Middle frontal gyrus (tissue), 1 donor: ENCODE data around the gene VTI1A.
"Not testable (repeated sequence)": the region's sequence is repeated elsewhere in the genome, so short reads cannot be mapped to it uniquely, and the experiment has no call there.

Experiments used
- DNase-seq: peaks from one replicate; pipeline ENCODE4 v3.0.0-alpha.2; 2015; ENCODE audit warnings: low spot score; ENCODE audit errors: extremely low spot score

The VTI1A gene

DNA sequence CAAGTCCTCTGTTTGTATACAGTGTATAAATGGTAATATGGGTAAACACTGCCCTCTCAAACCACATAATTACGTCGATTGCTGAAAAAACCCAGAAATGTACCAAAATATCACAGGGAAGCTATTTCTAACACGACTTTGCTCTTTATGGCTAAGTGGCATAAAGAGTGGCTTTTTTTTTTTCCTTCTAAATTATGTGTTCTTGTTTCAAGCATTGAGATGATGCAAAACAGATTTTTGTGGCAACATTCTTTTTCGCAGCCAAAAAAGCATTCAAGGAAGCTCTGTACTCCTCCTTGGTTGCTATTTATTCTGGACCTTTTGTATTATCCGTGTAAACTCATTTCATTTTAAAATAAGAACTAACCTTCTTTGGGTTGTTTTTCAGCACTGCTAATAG lies 138.9 kb downstream of the VTI1A start:
- DNase-seq, result no peak

DNA sequence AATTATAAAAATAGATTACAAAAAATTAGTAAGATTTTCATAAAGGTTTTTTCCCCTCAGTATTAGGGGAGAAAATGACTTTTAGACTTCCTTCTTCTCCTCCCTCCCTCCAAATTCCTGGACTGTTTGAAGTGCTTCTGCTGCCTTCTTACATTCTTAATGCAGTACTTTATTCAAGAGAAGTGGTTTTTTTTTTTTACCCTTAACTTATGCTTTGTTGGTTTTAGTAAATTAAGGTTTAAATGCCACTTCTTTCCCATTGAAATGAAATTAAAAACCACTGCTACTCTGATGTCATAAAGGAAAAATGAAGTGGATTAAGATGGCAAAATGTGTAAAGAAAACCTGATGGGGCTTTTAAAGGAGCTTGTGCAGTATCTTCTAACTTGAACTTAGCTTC lies 140.7 kb downstream of the VTI1A start:
- no peak for DNase-seq

DNA sequence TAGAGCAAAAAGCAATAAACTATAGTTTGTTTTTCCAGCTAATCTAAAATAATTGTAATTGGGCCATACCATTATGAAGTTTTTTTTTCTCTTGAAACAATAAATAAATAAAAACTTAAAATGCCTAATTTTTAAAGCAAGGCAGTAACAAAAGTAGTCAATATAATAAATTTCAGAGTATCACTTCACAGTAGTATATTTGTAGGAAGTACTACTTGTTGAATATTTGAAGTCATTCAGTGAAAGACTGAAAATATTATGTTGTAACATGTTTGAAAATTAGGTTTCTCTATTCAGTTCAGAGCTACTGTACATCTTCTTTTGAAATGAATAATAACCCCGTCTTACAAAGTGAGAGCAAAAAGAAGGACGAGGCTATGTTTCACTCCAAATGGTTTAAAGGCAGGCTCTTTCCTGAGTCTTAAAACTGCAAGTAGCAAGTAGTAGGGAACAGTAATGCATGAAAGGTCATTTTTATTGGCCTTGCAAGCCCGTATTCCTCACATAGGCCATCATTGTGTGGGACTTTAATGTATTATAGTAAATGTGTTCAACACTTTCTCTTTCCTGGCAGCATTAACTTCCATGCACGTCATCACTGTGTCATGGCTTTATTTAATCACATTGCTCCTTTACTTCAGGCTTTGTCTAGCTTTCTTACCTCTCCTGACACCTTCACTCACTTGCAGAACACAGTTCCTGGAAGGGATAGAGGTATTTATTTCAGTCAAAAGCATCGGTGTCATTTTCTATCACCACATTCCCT lies 141.4 kb downstream of the VTI1A start:
- no peak for DNase-seq

DNA sequence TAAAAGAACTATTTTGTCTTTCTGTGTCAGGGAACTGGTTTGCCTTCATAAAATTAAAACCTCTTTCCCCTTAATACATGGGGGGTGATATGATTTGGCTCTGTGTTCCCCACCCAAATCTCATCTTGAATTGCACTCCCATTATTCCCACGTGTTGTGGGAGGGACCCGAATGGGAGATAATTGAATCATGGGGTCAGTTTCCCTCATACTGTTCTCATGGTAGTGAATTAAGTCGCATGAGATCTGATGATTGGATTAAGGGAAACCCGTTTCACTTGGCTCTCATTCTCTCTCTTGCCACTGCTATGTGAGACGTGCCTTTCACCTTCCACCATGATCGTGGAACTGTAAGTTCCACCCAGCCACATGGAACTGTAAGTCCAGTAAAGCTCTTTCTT lies 142.1 kb downstream of the VTI1A start:
- DNase-seq, result no peak

DNA sequence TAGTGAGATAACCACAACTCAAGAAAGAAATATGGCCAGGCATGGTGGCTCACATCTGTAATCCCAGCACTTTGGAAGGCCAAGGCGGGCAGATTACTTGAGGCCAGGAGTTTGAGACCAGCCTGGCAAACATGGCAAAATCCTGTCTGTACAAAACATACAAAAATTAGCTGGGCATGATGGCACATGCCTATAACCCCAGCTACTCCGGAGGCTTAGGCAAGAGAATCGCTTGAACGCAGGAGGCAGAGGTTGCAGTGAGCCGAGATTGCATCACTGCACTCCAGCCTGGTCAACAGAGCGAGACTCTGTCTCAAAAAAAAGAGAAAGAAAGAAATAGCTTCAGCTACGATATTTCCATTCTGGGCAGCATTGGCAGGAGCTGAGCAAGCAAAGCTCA lies 143.8 kb downstream of the VTI1A start:
- DNase-seq, result not testable (repeated sequence)

DNA sequence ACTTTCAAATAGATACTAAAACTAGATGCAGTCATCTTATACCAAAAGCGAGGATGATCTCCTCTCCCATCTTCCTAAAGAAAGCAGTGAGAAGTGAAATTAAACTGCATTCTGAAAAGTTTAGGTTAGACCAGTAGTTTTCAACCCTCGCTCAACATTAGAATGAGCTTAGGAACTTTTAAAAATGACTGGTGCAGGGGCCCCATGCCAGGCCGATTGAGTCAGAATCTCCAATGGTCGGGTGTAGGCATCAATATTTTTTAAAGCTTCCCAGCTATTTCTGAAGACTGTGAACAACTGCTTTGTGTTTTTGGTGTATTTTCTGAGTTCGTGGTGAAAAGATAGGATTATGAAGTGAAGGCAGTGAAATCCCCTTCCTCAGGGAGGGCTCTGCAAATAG lies 146.0 kb downstream of the VTI1A start:
- DNase-seq, result no peak

DNA sequence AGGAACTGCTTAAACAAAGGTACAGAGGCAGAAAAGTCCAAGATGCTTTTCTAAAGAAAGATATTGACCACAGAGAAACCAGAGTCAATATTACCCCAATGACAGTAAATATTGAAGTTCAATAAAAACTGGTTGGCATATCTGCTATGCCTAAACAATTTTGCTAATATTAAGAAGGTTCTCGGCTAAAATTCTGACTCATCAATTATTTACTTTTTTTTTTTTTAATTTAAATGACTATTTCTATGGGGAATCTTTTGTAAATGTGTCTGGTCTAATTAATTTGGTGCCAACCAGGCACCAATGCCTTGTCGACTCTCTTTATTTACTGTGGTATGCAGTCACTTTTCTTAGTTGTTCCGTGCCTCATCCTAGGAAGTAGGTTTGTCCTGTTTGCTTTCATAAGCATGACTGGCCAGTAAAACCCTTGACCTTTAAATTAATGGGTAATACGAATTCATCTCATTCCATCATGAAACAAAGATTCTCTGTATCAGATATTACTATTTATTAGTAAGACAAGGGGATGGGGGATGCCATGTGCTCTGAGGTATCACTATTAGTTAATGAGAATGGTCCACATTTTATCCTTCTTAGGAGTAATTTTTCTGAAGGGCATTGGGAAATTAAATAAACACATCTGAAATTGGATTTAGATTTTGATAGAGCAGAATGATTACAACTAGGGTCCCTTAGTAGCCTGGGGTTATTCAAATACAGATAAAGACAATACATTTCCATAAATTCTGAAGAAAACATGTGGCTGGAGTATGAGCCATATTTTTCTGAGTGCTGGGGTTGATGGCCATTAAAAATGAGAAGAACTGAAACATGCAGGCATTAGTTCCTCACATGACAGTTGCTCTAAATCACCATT lies 154.4 kb downstream of the VTI1A start:
- DNase-seq, result no peak

DNA sequence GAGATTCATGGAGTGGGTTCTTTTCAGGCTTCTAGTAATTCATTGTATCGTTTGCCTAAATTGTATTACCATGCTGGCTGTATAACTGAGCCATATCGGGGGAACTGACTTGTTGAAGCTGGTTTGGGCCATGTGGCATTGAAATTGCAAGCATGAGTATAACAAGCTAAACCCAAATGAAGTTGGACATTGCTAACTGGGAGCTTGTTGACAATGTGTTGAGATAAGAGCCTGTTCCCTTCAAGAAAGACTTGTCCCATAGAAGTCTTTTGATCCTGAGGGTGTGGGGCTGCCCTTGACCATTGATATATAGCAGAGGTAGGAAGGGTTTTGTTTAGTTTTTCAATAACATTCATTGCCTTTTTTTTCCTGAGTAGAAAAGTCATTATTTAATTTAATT lies 156.0 kb downstream of the VTI1A start:
- no peak for DNase-seq

DNA sequence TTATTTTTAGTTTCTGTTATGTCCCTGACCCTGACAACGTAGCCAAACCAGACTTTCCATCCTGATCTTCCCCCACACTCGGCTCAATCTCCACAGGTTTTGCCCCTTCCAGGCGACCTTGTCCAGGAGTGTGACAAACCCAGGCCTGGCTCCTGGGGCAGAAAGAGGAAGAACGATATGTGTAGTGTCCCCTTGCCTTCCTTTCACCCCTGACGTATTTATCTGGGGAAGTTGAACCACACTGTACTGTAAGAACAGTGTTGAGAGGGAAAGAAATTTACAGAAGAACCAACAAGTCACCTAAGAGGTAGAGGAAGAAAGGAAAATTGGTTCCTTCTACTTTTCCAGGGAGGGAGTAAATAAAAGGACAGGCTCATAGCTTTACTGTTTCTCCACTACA lies 158.0 kb downstream of the VTI1A start:
- DNase-seq, result no peak

DNA sequence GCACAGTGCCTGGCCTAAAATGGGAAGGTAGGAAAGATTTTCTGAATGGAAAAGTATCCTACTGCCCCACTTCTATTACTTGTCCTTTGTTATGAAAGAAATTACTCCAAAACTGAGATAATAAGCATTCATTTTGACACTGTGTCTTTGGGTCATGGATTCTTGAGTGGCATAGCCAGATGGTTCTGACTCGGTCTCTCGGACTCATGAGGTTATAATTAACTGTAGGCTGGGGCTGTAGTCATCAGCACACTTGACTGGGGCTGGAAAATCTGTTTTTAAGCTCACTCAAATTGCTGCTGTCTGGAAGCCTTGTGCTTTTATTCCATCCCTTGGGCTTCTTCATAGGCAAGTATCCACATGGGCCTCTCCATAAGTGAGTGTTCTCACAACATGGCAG lies 160.5 kb downstream of the VTI1A start:
- DNase-seq, result no peak

DNA sequence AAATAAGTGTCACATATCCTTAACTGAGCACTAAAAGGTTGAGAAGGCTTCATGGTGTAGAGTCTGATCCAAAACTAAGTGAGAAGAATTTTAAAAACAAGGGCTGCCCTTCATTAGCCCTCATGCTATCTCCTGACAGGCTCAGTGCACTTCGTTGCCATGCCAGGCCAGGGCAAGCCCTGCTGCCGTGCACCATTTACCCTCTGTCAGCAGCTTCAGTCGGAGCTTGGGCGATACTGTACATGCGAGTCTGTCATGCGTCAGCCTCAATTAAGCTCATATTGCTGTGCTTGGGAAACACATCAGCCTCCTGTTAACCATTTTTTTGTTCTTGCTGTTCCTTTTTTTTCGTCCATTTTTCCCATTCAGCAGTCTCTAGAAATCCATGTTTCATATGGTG lies 166.6 kb downstream of the VTI1A start:
- DNase-seq, result no peak

DNA sequence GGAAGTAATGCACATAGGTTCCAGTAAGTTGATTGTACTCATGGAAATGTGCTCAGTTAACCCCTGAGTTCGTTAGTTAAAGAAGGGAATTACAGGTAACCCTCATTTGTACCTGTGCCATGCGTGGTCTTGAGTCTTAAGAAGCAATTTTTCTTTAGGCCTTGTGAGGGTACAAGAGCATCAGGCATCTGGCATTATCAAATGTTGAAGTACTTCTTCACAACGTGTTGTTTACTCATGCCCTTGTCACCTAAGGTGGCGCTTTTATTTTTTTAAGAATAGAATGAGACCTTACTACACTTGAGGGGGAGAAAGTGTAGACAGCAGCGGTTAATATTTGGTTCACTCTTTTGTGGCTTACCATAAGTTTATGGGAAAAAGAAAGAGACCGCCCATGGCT lies 167.1 kb downstream of the VTI1A start:
- no peak for DNase-seq

DNA sequence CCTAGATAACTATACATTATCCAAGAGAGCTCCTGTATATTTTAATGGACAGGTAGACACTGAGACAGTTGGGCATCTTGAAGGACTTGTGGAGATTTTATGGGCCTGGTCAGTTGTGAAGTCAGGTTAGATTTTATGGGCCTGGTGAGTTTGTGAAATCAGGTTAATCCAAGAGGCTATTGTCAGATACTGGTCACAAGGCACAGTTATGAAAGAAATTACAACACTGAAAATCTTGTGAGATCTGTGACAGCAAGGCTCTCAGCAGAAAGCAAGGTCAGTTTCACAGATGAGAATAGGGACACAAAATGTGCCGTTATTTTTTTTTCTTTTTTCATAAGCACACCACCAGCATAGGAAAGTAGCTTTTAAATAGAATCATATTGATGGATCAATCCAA lies 167.6 kb downstream of the VTI1A start:
- DNase-seq, result no peak

DNA sequence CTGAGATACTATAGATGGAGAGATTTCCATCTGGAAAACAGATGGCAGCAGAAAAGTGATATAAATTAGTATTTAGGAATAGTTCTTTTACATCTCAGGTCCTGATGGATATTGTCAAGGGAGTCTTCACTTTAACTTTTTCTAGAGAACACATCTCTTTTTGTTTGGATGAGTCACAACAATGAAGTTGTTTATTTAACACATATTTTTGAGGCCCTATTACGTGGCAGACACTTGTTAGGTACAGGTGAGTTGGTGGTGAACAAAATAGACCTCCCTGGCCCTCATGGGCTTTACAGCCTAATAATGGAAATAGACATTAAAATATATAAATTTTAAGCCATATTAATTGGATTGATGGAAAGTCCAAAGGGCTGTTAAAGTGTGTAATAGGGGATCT lies 168.3 kb downstream of the VTI1A start:
- no peak for DNase-seq

DNA sequence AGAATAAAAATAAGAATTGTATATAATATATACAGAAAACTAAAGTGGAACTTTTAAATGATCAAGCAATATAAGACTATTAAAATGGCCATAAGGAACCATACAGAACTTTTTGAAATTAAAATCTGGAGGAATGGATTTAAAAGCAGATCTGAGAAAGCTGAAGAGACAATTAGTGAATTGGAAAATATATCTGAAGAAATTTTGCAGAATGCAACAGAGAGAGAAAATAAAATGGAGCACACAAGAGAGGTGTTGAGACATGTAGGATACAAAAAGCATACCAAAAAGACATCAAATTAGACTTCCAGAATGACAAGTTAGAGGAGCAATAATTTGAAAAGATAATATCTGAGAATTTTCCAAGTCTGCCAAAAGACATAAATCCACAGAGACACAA lies 169.6 kb downstream of the VTI1A start:
- DNase-seq, result no peak

DNA sequence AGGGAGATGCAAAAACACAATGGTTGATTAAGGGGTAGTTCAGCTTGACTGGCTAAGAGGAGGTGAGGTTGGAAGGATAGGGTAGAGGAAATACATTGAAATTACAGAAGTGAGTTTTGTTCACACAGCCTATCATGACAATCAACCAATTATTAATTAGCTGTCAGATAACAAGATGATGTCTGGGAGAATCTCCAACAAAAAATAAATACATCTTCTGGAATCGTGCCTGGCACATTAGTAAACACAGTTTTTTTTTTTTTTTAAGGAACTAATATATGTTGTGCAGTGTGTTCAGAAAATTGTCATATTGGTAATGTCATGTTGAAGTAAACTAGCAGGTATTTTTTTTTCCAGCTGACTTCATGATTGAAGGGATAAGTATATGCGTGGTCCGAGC lies 171.8 kb downstream of the VTI1A start:
- no peak for DNase-seq

DNA sequence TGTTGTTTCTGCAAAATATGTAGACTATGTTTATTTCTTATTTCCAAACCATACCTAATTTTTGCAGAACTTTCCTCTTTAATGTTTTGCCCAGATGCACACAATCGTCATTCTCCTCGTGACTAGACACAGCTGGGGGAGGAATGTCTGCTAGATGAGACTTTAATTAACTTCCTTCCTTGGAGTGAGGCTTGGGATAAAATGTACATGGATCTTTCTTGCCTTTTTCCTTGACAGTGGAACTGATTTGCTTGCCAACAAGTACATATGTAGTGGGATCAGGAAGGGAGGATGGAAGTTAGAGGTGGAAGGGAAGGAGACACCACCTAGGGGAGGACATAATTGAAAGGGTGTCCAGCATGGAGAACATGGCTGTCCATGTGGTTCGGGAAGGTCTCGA lies 172.5 kb downstream of the VTI1A start:
- DNase-seq, result no peak

DNA sequence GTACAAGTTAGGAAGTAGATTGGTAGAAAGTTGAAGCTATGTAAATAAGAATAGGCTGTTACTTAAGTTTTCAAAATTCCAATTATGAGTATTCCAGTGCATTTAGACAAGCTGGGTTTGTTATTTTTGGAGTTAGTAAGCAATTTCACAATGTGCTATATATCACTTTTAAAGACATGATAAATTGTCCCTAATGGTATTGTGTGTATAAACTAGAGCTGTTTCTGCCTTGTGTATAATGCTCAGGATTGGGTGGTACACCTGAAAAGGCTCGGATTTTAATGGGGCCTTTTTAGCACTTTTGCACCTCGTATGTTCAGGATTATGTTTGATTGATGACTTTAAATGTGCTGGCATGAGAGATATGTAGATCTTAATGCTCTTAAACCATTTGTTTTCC lies 175.8 kb downstream of the VTI1A start:
- no peak for DNase-seq

DNA sequence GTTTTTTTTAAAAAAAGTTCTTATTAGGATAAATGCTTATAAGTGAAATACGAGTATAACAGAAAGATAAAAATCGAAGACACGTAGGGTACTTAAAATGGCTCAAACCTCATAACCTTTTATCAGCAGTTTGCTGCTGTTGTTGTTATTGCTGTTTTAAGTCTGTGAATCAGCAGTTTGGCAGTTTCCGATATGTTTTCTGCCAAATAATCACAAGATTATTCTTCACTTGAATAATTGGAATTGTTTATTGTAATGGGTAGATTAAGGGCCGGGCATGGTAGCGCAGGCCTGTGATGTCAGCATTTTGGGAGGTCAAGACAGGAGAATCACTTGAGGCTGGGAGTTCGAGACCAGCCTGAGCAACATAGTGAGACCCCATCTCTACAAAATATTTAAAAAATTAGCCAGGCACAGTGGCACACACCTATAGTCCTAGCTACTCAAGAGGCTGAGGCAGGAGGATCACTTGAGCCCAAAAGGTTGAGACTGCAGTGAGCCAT lies 177.6 kb downstream of the VTI1A start:
- no peak for DNase-seq

DNA sequence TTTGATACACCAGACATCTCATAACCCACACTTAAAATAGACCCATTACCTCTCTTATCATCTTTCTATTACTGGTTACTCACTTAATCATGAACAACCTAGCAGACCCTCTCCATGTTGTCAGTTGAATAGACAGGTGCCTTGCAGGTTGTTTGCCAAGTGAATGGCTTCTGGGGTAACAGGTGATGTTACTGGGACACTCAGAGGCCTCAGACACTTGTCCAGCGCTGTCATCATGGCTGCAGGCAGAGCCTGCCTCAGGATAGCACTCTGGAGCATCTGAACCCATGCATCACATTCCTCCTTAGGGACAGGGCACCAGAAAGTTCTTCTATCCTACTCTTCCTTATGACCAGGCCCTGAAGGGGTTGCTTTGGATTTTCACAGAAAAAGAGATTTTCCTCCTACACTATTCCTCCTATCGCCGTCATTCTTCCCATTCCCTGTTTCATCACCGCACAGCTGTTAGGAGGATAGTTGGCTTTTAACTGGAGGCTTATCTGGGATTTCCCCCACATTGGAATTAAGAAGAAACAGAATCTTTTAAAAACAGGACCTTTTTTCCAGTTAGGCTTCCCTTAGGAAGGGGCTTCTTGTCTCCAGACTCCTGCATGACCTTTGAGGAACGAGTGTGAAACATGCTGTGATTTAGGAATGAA lies 182.1 kb downstream of the VTI1A start:
- DNase-seq, result no peak

DNA sequence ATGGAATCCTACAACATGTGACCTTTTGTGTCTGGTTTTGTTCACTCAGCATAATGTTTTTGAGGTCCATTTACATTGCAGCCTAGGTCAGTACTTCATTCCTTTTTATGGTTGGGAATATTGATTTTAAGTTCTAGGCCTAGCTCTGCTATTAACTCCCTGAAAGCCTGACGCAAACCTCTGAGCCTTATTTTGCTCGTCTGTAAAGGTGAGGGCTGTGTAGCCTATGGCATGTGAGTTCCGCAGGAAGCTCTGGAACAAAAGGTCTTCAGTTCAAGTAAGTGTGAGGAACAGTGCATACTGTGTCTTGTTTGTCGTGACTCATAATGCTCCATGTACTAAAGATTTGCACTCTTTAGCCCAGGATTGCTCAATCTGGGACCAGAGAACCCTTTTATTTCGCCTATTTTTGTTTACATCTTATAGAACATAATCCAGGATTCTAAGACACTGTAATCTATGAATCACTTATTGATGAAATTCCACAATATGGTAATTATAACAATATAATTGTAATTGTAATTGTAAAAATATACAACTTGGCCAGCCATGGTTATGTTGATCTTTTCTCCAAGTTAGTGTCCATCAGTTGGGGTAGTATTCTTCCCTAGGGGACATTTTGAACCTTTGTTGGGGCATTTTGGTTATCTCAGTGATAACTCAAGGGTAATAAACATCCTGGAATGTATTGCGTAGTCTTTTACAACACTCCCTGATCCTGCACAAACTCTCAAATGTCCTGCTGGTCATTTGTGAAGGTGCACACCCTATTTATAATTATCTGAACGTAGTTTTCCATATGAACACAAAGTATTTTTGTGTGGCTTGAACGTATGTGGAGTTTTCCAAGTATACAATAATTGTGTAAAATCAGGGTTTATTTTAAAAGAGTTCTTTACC lies 184.7 kb downstream of the VTI1A start:
- no peak for DNase-seq
